Measurements from ENCODE around the gene IL33.

The IL33 gene

GRCh38 chr9:6216951-6217350, 1.3 kb downstream of the IL33 start:
- DNase-seq (ENCODE audit: low read depth in 2 of 2), result no peak

- DNase-seq (ENCODE audit: low read depth in 2 of 2), result no peak
Observed at GRCh38 chr9:6218099-6218502, 2.5 kb downstream of the IL33 start.

- DNase-seq (ENCODE audit: low read depth in 2 of 2), result no peak
Observed at GRCh38 chr9:6219040-6219439, 3.4 kb downstream of the IL33 start.

GRCh38 chr9:6219981-6220380, 4.4 kb downstream of the IL33 start:
- no peak for DNase-seq (ENCODE audit: low read depth in 2 of 2)

GRCh38 chr9:6224393-6225154, 9.0 kb downstream of the IL33 start:
- DNase-seq (ENCODE audit: low read depth in 2 of 2), result no peak

- no peak for DNase-seq (ENCODE audit: low read depth in 2 of 2)
Observed at GRCh38 chr9:6226696-6227095, 11.1 kb downstream of the IL33 start.

GRCh38 chr9:6229186-6229585, 13.6 kb downstream of the IL33 start:
- no peak for DNase-seq (ENCODE audit: low read depth in 2 of 2)

- no peak for DNase-seq (ENCODE audit: low read depth in 2 of 2)
Observed at GRCh38 chr9:6229619-6230018, 14.0 kb downstream of the IL33 start.

- no peak for DNase-seq (ENCODE audit: low read depth in 2 of 2)
Observed at GRCh38 chr9:6230037-6230780, 14.6 kb downstream of the IL33 start.

- DNase-seq (ENCODE audit: low read depth in 2 of 2), result no peak
Observed at GRCh38 chr9:6232336-6232945, 16.8 kb downstream of the IL33 start.

- DNase-seq (ENCODE audit: low read depth in 2 of 2), result no peak
Observed at GRCh38 chr9:6234014-6234413, 18.4 kb downstream of the IL33 start.

- no peak for DNase-seq (ENCODE audit: low read depth in 2 of 2)
Observed at GRCh38 chr9:6237267-6237666, 21.7 kb downstream of the IL33 start.

- no peak for DNase-seq (ENCODE audit: low read depth in 2 of 2)
Observed at GRCh38 chr9:6239048-6239461, 23.4 kb downstream of the IL33 start.

- no peak for DNase-seq (ENCODE audit: low read depth in 2 of 2)
Observed at GRCh38 chr9:6239694-6240093, 24.1 kb downstream of the IL33 start.

GRCh38 chr9:6243746-6244145, 28.1 kb downstream of the IL33 start:
- peak in 1 of 2 donors; percentile 1 for DNase-seq (ENCODE audit: low read depth in 2 of 2)

GRCh38 chr9:6247266-6247665, 31.7 kb downstream of the IL33 start:
- no peak for DNase-seq (ENCODE audit: low read depth in 2 of 2)

- DNase-seq (ENCODE audit: low read depth in 2 of 2), result no peak
Observed at GRCh38 chr9:6268826-6269397, 53.3 kb downstream of the IL33 start.

- DNase-seq (ENCODE audit: low read depth in 2 of 2), result no peak
Observed at GRCh38 chr9:6270896-6271295, 55.3 kb downstream of the IL33 start.

- no peak for DNase-seq (ENCODE audit: low read depth in 2 of 2)
Observed at GRCh38 chr9:6271508-6272228, 56.1 kb downstream of the IL33 start.

- DNase-seq (ENCODE audit: low read depth in 2 of 2), result no peak
Observed at GRCh38 chr9:6272229-6272598, 56.6 kb downstream of the IL33 start.

GRCh38 chr9:6277417-6277816, 61.8 kb downstream of the IL33 start:
- no peak for DNase-seq (ENCODE audit: low read depth in 2 of 2)

GRCh38 chr9:6301858-6302257, 86.3 kb downstream of the IL33 start:
- DNase-seq (ENCODE audit: low read depth in 2 of 2), result no peak

Measured in activated CD4-positive, alpha-beta T cell treated with anti-CD3 and anti-CD28 coated beads for 24 hours (primary cell).